Peyer's patch (tissue), 4 donors: ENCODE results near the gene ACTL10.

Experiments used
- CTCF ChIP-seq, 6 experiments: fragments of 450-650 bp in 4 of 6; fragments of 200-600 bp in 2 of 6; sonication (generic) in 1 of 6; IDR thresholded peaks; one replicate each; pipeline ENCODE4 v1.5.1; 2017 to 2019; ENCODE audit warnings: antibody characterized with exemption in 6 of 6, mild to moderate bottlenecking in 3 of 6, moderate library complexity in 1 of 6
- POLR2A ChIP-seq, 2 donors: fragments of 450-650 bp; IDR thresholded peaks; one replicate each; pipeline ENCODE4 v1.5.1; 2017; ENCODE audit warnings: antibody characterized with exemption in 2 of 2, mild to moderate bottlenecking in 2 of 2, moderate library complexity in 2 of 2

- TF ChIP-seq CTCF (IDR thresholded peaks at IDR 0.05), result no peak
- no peak for TF ChIP-seq POLR2A (IDR thresholded peaks at IDR 0.05)
Observed at GRCh38 chr20:33656010-33656782, 10.5 kb upstream of the ACTL10 start.
